ENCODE data around the gene ABCA4.
"Not testable (repeated sequence)": the region's sequence is repeated elsewhere in the genome, so short reads cannot be mapped to it uniquely, and the experiment has no call there.

The ABCA4 gene

DNA sequence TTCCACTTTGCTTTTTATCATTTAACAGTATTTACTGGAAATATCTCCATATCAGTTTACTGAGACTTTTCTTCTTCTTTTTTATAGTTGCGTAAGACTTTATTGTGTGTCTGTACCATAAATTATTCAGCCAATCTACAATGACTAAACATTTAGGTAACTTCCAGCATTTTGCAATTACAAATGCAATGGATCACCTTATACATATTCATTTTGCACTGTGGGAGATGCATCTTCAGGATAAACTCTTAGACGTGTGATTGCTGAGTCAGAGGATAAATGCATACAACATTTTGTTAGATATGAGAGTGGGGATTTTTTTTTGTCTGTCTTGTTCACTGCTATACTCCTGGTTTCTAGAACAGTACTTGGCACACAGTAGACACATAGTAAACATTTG is 116.0 kb downstream of the ABCA4 start:
- Histone ChIP-seq H3K4me3 (ENCODE audit: low read depth, low read length) (no peak overlapping the region), H3K36me3 (replicated peaks) (no peaks in the 10 kb centered on the region), H3K27ac (no peak overlapping the region), H3K27me3 (replicated peaks) (no peaks in the 10 kb centered on the region)
- in situ Hi-C loops (cut with HindIII; ENCODE audit: low pct_ligation_motif_present, low sequenced_read_pairs): no loop called here
- DNase-seq: no peak
- TF ChIP-seq, protein P1, sequence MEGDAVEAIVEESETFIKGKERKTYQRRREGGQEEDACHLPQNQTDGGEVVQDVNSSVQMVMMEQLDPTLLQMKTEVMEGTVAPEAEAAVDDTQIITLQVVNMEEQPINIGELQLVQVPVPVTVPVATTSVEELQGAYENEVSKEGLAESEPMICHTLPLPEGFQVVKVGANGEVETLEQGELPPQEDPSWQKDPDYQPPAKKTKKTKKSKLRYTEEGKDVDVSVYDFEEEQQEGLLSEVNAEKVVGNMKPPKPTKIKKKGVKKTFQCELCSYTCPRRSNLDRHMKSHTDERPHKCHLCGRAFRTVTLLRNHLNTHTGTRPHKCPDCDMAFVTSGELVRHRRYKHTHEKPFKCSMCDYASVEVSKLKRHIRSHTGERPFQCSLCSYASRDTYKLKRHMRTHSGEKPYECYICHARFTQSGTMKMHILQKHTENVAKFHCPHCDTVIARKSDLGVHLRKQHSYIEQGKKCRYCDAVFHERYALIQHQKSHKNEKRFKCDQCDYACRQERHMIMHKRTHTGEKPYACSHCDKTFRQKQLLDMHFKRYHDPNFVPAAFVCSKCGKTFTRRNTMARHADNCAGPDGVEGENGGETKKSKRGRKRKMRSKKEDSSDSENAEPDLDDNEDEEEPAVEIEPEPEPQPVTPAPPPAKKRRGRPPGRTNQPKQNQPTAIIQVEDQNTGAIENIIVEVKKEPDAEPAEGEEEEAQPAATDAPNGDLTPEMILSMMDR (IDR thresholded peaks at IDR 0.05; ENCODE audit: low read depth, low read length, missing control alignments): no peak

DNA sequence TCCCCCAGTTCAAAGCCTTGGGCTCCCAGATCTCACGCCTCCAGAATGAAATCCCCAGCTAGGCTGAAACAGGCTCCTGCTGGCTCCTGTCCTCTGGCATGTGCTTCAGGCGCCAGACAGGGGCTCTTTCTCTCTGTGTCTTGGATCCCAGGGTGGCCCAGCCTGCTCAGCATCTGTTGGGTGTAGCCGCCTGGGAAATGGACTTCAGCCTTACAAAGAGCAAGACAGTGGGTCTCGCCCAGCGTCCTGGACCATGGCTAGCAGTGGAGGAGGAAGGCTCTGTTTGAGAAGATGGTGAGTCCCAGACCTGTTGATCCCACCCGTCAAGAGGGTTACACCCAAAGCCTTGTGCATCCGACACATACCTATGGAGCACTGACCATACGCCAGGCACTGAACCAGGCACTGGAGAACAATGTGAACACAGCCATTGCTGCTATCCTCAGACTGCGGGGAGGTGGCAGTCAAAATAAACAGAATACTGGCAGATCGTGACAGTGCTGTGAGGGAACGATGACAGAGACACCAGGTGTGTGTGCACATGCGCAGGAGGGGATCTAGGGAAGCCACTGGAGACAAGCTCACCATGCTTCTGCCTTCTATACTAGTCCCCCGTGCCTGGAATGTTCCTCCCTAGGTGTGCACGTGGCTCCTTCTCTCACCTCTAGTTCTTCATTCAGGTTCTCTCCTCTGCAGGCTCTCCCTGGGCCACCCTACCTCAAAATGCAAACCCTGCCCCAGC is 118.7 kb downstream of the ABCA4 start:
- Histone ChIP-seq H3K4me3 (ENCODE audit: low read depth, low read length) (no peak overlapping the region), H3K36me3 (replicated peaks) (no peaks in the 10 kb centered on the region), H3K27ac (no peak overlapping the region), H3K27me3 (replicated peaks) (no peaks in the 10 kb centered on the region)
- in situ Hi-C loops (cut with HindIII; ENCODE audit: low pct_ligation_motif_present, low sequenced_read_pairs): no loop called here
- TF ChIP-seq, protein P1 (IDR thresholded peaks at IDR 0.05; ENCODE audit: low read depth, low read length, missing control alignments): no peak
- DNase-seq: no peak

DNA sequence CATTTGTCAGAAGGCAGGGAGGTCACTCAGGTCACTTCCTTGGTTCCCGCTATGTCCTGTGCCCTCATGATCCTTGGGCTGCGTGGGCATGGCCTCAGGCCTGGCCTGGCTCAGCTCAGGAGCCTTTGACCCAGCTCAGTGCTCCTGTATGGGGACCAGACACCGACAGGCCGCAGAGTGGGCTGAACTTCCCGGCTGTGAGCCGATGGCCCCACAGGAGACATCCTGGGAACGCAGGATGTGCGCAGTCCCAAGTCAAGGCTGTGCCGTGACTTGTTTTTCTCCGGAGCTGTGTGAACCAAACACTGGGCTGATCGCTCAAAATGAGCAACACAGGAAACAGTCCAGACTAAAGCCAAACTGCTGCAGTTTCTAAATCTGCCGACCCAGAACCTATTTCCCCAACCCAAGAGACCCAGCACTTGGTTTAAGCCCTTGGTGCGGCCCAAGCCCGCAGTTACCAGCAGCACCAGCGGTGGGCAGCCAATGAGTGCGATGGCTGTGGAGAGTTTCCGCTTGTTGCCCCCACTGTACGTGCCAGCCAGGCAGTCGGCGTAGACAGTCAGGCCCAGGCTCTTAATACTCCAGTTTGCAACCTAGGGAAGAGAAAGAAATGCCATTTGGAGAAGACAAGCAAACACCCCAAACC is 119.4 kb downstream of the ABCA4 start:
- Histone ChIP-seq H3K36me3 (replicated peaks) (no peaks in the 10 kb centered on the region), H3K27me3 (replicated peaks) (no peaks in the 10 kb centered on the region)
- in situ Hi-C loops (cut with HindIII; ENCODE audit: low pct_ligation_motif_present, low sequenced_read_pairs): no loop called here

DNA sequence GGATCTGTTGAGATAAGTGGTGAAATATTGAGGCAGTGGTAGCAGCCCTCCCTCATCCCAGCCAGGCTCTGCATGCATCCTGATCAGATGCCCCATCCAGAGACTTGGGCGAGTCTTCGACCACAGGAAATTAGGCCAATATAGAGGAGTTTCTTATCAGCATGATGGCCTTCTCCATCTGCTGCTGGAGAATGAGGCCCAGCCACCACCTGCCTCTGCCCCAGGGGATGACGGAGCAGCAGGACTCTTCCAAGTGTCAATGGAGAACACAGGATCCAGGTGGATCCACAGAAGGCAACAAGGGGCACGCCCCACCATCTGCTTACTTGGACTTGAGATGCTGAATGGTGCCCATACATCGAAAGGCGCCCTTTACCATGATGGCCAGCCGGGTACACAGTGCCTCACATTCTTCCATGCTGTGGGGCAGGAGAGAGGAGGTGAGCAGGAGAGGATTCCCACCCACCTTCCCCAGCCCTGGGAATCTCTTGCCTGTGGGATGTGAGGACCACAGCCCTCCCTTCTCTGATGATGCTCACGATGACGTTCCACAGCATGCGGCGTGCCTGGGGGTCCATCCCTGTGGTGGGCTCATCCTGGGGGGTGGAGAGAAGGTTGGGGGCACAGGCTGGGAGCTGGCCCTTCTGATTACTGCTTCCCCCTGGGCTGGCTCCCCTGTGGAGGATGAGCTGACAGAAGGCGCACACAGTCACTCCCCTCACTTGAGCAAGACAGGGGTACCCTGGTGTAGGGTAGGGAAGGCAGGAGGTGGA is 120.3 kb downstream of the ABCA4 start:
- H3K36me3 ChIP-seq (replicated peaks): no peaks in the 10 kb centered on the region
- no peak overlapping the region for H3K27ac ChIP-seq
- no peak overlapping the region for H3K4me3 ChIP-seq (ENCODE audit: low read depth, low read length)
- in situ Hi-C loops (cut with HindIII; ENCODE audit: low pct_ligation_motif_present, low sequenced_read_pairs): no loop called here
- no peaks in the 10 kb centered on the region for H3K27me3 ChIP-seq (replicated peaks)
- DNase-seq: no peak
- TF ChIP-seq, protein P1 (IDR thresholded peaks at IDR 0.05; ENCODE audit: low read depth, low read length, missing control alignments): no peak

More for the DNA sequence above, 119.4 kb downstream of the ABCA4 start:
- Histone ChIP-seq H3K4me3 (ENCODE audit: low read depth, low read length) (no peak overlapping the region), H3K27ac (no peak overlapping the region)
- TF ChIP-seq, protein P1 (IDR thresholded peaks at IDR 0.05; ENCODE audit: low read depth, low read length, missing control alignments): no peak
- DNase-seq: no peak

DNA sequence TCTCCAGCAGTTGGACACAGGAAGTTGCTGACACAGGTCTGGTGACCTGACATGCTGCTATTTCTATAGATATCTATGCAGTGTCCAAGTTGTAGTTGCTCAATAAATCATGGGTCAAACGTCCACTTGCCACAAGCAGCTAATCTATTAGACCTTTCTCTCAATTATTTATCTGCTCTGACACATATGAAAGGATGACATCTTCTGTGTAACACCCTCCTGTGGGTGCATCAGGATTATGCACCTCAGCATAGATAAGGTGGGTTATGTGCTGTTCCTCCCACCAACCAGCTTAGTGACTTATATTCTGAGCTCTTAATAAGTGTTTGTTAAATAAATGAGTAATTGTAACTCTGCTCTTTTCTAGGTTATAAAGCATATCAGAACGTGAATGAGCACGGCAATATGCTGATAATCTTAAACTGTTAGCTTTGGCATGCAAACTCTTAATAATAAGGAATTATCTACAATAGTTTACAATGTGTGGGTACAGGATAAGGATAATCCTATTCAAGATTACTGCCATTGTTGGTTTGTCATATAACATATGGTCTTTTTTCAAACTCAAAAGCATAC is 121.0 kb downstream of the ABCA4 start:
- H3K36me3 ChIP-seq (replicated peaks): no peaks in the 10 kb centered on the region
- no peak overlapping the region for H3K4me3 ChIP-seq (ENCODE audit: low read depth, low read length)
- in situ Hi-C loops (cut with HindIII; ENCODE audit: low pct_ligation_motif_present, low sequenced_read_pairs): no loop called here
- no peak overlapping the region for H3K27ac ChIP-seq
- DNase-seq: no peak
- no peaks in the 10 kb centered on the region for H3K27me3 ChIP-seq (replicated peaks)
- TF ChIP-seq, protein P1 (IDR thresholded peaks at IDR 0.05; ENCODE audit: low read depth, low read length, missing control alignments): no peak

DNA sequence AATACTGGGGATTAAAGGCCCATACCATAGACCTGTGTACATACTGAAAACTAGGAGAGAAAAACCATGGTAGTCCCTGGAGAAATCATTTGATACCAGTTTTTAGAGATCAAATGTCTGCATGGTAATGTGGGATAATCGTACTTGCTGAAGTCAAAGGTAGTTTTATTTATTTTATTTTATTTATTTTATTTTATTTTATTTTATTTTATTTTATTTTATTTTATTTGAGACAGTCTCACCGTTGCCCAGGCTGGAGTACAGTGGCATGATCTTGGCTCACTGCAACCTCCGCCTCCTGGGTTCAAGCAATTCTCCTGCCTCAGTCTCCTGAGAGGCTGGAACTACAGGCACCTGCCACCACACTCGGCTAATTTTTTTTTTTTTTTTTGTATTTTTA is 122.4 kb downstream of the ABCA4 start:
- H3K27ac ChIP-seq; in situ Hi-C loops (cut with HindIII; ENCODE audit: low pct_ligation_motif_present, low sequenced_read_pairs); H3K27me3 ChIP-seq (replicated peaks); H3K36me3 ChIP-seq (replicated peaks); H3K4me3 ChIP-seq (ENCODE audit: low read depth, low read length); DNase-seq: not testable (repeated sequence)
